Mesodermal cell (in vitro differentiated cells): ENCODE data around the gene CWH43. TPM values are rescaled to one million over a fixed set of nuclear protein-coding genes. Genes with fewer than 3 reads are reported as not detected.

Source experiments
- H3K27ac ChIP-seq: 2 replicates; pipeline ENCODE4 v1.7.0; 2013; ENCODE audit warnings: mild to moderate bottlenecking, low read depth, low read length, moderate library complexity; ENCODE audit not compliant: severe bottlenecking
- H3K36me3 ChIP-seq: 2 replicates; pipeline ENCODE4 v1.7.1; 2013; ENCODE audit warnings: mild to moderate bottlenecking, low read length, moderate library complexity; ENCODE audit not compliant: control insufficient read depth, insufficient read depth
- H3K4me1 ChIP-seq: one replicate; pipeline ENCODE4 v1.7.1; 2013; ENCODE audit warnings: mild to moderate bottlenecking, low read length; ENCODE audit not compliant: insufficient read depth, control insufficient read depth, poor library complexity, severe bottlenecking
- H3K4me3 ChIP-seq: 2 replicates; pipeline ENCODE4 v1.7.0; 2013; ENCODE audit warnings: low read length, control low read depth, mild to moderate bottlenecking; ENCODE audit not compliant: insufficient read depth, poor library complexity, severe bottlenecking; ENCODE audit errors: extremely low read depth
- H3K9me3 ChIP-seq: 2 replicates; pipeline ENCODE4 v1.7.1; 2013; ENCODE audit warnings: mild to moderate bottlenecking, low read length, moderate library complexity; ENCODE audit not compliant: control insufficient read depth
- WGBS, 2 experiments: methylation state at CpG; one replicate each; pipeline ENCODE4 v1.1.5; 2013; ENCODE audit warnings: missing lambda C conversion rate in 2 of 2; ENCODE audit not compliant: insufficient coverage in 2 of 2; 5-methylcytosine and 5-hydroxymethylcytosine counted together
- polyA plus RNA-seq, 2 experiments: library from polyadenylated mRNA; stranded (reverse); fragments of 50-300 nt; gene quantifications; one replicate each; pipeline ENCODE4 v1.2.3, GENCODE V29; 2013

The CWH43 gene
- not detected for polyA plus RNA-seq (2013, experiment 1 of 2)
- not detected for polyA plus RNA-seq (2013, experiment 2 of 2)

DNA sequence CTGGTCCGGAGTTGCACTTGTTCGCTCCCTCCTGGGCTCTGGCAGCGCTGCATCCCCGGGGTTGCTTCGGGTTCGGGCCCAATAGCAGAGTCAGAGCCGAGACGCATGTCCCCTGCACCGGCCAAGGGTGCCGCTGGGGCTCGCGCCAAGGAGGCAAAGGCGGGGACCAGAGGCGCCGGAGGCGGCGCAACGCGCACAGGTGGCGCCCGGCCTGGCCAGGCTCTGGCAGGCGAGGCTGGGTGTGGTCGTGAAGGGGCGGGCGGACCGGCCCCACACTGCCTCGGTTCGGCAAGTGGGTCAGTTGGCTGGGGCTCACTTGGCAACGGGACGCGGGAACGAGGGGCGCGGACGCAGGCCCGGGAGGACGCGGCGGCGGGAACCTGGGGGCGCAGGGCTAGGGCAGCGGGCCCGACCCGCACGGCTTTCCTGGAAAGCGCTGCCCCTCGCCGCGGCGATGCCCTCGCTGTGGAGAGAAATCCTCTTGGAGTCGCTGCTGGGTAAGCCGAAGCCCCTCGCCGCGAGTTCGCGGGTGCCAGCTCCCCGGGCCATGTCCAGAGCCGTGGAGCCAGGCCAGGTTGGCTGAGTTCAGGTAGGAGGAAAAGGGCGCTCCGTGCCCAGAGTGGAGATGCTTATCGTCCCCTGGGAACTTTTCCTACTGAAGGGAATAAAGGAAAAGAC, at the start of gene CWH43:
Gene CWH43 (plus strand): TSS at position 300 of the 678 bp plus-strand sequence. CDS start 155 bp downstream, at position 455.
- Histone ChIP-seq H3K36me3 (no peaks in the 10 kb centered on the region), H3K4me1 (no peaks in the 10 kb centered on the region), H3K27ac (no peak within 1 kb of the TSS), H3K4me3 (no peak within 1 kb of the TSS), H3K9me3 (no peaks in the 10 kb centered on the region)
- WGBS, 2 experiments = 5 to 8% methylated on average over 56 to 63 of the region's 63 CpGs

DNA sequence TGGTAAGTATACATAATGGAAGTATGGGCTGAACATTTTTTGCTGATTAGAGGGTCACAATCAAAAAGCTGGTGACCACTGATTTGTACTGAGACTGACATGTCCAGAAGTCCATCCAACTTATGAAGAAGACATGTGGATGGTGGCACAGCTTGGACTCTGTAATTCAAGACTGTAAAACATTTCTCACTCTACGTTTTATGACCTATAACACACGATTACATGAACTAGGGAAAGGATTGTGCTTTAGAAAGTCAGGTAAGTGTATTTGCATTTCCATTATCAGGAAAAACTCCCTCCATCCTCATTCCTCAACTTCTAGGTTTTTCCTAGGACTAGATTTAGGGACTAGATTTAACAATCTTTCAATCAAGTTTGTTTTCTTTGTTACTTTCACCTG, 49.0 kb upstream of the CWH43 start:
- H3K36me3 ChIP-seq = no peaks in the 10 kb centered on the region
- no peak overlapping the region for H3K4me3 ChIP-seq
- WGBS, 2 experiments = no CpG with 5 or more reads among the region's 2 CpGs
- H3K9me3 ChIP-seq = peaks cover 5% of the 10 kb centered on the region
- H3K4me1 ChIP-seq = no peaks in the 10 kb centered on the region
- no peak overlapping the region for H3K27ac ChIP-seq

GRCh38 chr4:48938831-48939230, 47.2 kb upstream of the CWH43 start:
- no peaks in the 10 kb centered on the region for H3K4me1 ChIP-seq
- WGBS, 2 experiments = 67% methylated on average over 1 of the region's 3 CpGs; no CpG with 5 or more reads in 1 of the 2 experiments
- H3K9me3 ChIP-seq = peaks cover 5% of the 10 kb centered on the region
- H3K27ac ChIP-seq = no peak overlapping the region
- H3K36me3 ChIP-seq = no peaks in the 10 kb centered on the region
- no peak overlapping the region for H3K4me3 ChIP-seq

- H3K36me3 ChIP-seq = no peaks in the 10 kb centered on the region
- H3K4me1 ChIP-seq = no peaks in the 10 kb centered on the region
- no peak overlapping the region for H3K27ac ChIP-seq
- H3K4me3 ChIP-seq = no peak overlapping the region
- peaks cover 5% of the 10 kb centered on the region for H3K9me3 ChIP-seq
Measured at GRCh38 chr4:48939785-48940184, 46.3 kb upstream of the CWH43 start.

DNA sequence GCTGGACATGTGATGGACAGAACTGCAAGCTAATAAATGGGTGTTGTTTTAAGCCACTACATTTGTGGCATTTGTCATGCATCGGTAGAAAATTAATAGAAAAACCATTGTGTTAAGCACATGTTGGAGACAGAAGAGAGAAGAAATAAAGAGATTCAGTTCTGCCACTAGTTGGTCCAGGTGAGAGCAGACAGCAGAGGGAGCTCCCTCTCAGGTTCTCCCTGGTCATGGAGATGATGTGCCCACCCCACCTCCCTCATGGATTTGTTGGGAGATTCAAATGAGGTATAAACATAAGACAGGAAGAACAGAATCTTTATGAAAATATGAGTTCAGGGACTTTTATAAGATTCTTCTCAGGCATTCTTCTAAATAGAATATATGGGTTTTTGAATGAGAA, 42.7 kb upstream of the CWH43 start:
- H3K27ac ChIP-seq = no peak overlapping the region
- H3K4me3 ChIP-seq = no peak overlapping the region
- no peaks in the 10 kb centered on the region for H3K36me3 ChIP-seq
- H3K9me3 ChIP-seq = peaks cover under 1% of the 10 kb centered on the region
- WGBS, 2 experiments = 64% methylated on average over 1 of the region's 1 CpG
- H3K4me1 ChIP-seq = no peaks in the 10 kb centered on the region

DNA sequence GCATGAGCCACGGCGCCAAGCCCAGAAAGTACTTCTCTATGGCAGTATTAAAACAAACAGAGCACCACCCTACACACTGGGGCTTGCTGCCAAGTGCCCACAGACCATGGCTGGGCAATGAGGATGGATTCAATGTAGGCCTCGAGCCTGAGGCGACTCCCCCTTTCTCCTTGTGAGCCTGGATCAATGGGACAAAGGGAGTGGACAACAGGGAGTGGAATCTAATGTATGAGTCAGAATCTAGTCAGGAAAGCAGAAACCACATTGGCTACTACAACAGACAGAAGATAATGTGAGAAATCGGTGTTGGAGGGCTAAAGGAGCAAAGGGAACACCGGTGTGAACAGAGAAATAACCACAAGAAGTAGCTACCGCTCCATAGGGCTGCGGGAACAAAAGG, 41.8 kb upstream of the CWH43 start:
- Histone ChIP-seq H3K36me3 (no peaks in the 10 kb centered on the region), H3K9me3 (no peaks in the 10 kb centered on the region), H3K27ac (no peak overlapping the region), H3K4me3 (no peak overlapping the region), H3K4me1 (no peaks in the 10 kb centered on the region)
- 86 to 88% methylated on average over 4 to 6 of the region's 8 CpGs for WGBS, 2 experiments

DNA sequence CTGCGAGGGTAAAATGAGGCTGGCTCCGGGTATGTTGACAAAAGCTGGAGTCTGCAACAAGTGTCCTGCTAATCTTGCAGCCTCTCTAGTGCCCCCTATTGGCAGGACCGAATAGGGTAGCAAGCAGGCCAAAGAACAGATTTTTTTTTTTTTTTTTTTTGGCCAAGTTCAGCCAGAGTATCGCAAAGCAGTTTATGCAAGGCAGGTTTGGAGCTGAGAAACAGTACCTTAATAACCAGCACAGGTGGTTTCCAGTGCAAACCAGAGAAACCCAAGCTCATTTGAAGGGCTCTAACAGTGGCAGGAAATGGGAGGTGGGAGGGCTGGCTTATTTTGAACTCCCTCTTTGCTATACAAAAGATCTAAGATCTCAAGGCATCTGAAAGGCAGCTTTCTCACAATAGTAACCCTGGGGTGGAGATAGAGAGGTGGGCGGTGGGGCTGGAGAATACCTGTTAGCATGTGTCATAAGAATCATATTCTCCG, 41.3 kb upstream of the CWH43 start:
- H3K9me3 ChIP-seq = no peaks in the 10 kb centered on the region
- no peak overlapping the region for H3K27ac ChIP-seq
- WGBS, 2 experiments = 47 to 60% methylated on average over 3 to 5 of the region's 6 CpGs
- H3K4me3 ChIP-seq = no peak overlapping the region
- no peaks in the 10 kb centered on the region for H3K4me1 ChIP-seq
- no peaks in the 10 kb centered on the region for H3K36me3 ChIP-seq

DNA sequence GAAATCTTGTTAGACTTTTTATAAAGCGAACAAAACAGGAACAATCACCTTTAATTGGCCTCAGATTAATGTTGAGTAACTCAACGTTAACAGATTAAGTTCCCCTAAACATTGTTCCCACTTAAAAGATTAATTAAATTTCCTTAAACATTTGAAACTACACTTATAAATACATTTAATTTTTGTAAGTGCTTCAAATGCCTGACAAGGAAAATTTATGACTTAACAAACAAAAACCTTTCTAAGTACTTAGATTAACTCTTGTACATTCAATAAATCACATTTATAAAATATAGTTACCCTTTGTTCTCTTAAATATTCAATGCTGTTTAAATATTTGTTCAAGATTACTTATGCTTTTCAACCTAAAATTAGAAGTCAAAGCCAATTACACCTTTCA, 40.1 kb upstream of the CWH43 start:
- H3K4me1 ChIP-seq = no peaks in the 10 kb centered on the region
- H3K4me3 ChIP-seq = no peak overlapping the region
- H3K36me3 ChIP-seq = no peaks in the 10 kb centered on the region
- 93% methylated on average over 2 of the region's 2 CpGs; no CpG with 5 or more reads in 1 of the 2 experiments for WGBS, 2 experiments
- H3K27ac ChIP-seq = no peak overlapping the region
- no peaks in the 10 kb centered on the region for H3K9me3 ChIP-seq

DNA sequence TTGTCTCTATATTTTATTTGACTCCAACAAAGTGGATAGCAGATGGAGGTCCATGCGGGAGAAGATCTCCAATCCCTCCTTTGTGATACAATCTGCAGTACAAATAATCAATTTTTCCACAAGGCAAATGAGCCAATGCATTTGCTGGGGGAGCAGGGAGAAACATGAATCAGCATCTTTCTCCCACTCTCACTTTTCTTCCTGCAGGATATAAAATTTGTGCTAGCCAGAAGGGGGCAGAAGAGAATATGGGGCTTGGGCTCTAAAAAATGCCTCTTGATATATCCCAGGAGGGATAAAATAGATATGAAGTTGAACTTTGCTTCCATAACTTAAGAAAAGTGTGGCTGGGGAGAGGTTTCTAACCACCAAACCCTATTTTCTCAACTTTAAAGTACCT, 38.3 kb upstream of the CWH43 start:
- no peak overlapping the region for H3K27ac ChIP-seq
- no CpG with 5 or more reads among the region's 1 CpG for WGBS, 2 experiments
- H3K4me1 ChIP-seq = no peaks in the 10 kb centered on the region
- H3K9me3 ChIP-seq = peaks cover 7% of the 10 kb centered on the region
- no peak overlapping the region for H3K4me3 ChIP-seq
- no peaks in the 10 kb centered on the region for H3K36me3 ChIP-seq

DNA sequence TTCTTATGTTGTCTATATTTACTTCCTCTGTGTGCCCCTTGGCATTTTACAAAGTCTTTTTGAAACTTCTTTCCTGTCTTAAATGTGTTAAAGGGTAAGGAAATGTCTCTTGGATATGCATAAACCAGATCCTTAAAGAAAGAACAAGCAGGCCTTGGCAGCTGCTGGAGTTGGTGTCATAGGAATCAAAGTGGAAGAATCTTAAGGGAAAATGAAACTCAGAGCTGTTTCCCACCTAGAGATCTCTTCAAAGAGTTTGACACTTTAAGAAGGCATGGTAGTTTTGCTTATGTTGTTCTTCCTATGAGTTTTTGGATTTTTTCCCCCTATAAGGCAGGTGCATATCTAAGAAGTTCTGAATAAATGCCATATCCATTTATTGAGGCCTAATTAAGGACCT, 37.0 kb upstream of the CWH43 start:
- Histone ChIP-seq H3K9me3 (peaks cover 7% of the 10 kb centered on the region), H3K4me3 (no peak overlapping the region), H3K27ac (no peak overlapping the region), H3K36me3 (no peaks in the 10 kb centered on the region), H3K4me1 (no peaks in the 10 kb centered on the region)

- no peaks in the 10 kb centered on the region for H3K4me1 ChIP-seq
Measured at GRCh38 chr4:48949518-48950219, 36.4 kb upstream of the CWH43 start.

More at GRCh38 chr4:48949518-48950219, 36.4 kb upstream of the CWH43 start:
- Histone ChIP-seq H3K9me3 (peaks cover 7% of the 10 kb centered on the region), H3K27ac (no peak overlapping the region), H3K4me3 (no peak overlapping the region), H3K36me3 (no peaks in the 10 kb centered on the region)
- 89 to 90% methylated on average over 4 of the region's 4 CpGs for WGBS, 2 experiments
